Astrocyte of the cerebellum (primary cell): ENCODE data around the gene MAP3K8.

Experiments
- DNase-seq: peaks from one replicate; pipeline ENCODE4 v3.0.0-alpha.2; 2011; ENCODE audit warnings: low read depth
- H3K4me3 ChIP-seq: 2 replicates; pipeline ENCODE4 v1.5.1; 2011; ENCODE audit warnings: mild to moderate bottlenecking, low read depth, low read length, moderate library complexity
- in situ Hi-C: cut with HindIII; loops from 2 replicates; pipeline ENCODE4 v1.10.0; 2017; ENCODE audit warnings: low sequenced_read_pairs
- TF ChIP-seq, protein P1 (sequence below): IDR thresholded peaks from 2 replicates; pipeline ENCODE4 v1.5.1; 2012; ENCODE audit warnings: low read length, low read depth, moderate library complexity, mild to moderate bottlenecking; ENCODE audit errors: missing control alignments

The MAP3K8 gene

DNA sequence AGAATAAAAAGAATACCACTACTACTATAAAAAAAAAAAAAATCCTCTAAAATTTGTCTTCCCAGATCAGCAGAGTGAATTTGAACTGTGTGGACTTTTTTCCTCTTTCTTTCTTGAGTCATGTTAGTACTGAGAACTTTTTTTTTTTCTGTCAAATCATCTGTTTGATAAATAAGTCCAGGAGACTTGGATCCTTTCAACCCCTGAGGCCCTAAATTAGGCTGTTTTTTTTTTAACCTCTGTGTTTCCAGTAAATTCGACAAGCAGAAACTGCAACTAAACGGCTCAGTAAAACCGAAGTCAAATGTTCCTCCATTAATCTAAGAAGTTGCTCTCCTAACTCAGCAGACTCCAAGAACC lies 2.7 kb downstream of the MAP3K8 start:
- in situ Hi-C loops, result no loop called here

DNA sequence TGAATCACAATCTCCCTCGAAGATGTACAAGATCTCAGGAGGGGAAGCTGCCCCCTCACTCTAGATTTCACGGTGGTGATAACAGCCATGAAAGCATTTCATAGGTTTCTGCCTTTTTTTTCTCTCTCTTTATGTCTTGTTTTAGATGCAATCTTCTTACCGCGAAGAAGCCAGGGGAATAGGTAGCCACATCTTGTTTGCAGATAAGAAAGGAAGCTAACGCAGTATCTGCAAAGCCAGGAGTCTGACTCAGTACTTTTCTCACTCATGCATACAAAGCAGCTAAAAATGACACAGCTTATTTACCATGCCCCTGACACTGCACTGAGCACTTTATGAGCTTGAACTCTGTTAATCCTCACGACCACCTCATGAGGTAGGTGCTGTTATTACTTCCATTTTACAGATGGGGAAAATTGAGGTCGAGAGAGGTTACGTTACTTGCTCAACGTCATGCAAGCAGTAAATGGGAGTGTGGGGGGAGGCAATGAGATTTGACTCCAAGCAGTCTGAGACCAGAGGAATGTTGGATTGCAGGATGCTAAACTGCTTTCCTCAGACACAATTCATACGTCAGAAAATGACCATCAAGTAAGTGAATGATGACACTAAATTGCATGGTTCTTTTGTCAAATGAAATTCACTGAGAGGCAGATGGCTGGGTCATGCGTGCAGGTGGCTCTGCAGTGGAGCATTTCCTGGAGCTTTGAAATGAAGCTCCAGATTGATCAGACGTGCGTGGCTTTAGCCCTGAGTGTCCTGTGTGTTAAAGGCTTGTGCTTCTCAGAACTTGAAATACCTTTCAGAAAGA lies 3.3 kb downstream of the MAP3K8 start:
- peak overlapping the region; percentile 86 for H3K4me3 ChIP-seq
- TF ChIP-seq, protein P1, sequence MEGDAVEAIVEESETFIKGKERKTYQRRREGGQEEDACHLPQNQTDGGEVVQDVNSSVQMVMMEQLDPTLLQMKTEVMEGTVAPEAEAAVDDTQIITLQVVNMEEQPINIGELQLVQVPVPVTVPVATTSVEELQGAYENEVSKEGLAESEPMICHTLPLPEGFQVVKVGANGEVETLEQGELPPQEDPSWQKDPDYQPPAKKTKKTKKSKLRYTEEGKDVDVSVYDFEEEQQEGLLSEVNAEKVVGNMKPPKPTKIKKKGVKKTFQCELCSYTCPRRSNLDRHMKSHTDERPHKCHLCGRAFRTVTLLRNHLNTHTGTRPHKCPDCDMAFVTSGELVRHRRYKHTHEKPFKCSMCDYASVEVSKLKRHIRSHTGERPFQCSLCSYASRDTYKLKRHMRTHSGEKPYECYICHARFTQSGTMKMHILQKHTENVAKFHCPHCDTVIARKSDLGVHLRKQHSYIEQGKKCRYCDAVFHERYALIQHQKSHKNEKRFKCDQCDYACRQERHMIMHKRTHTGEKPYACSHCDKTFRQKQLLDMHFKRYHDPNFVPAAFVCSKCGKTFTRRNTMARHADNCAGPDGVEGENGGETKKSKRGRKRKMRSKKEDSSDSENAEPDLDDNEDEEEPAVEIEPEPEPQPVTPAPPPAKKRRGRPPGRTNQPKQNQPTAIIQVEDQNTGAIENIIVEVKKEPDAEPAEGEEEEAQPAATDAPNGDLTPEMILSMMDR, result no peak
- in situ Hi-C loops, result no loop called here
- DNase-seq, result no peak

More for the DNA sequence above, 2.7 kb downstream of the MAP3K8 start:
- TF ChIP-seq, protein P1, result no peak
- DNase-seq, result no peak
- H3K4me3 ChIP-seq, result peak overlapping the region; percentile 86

DNA sequence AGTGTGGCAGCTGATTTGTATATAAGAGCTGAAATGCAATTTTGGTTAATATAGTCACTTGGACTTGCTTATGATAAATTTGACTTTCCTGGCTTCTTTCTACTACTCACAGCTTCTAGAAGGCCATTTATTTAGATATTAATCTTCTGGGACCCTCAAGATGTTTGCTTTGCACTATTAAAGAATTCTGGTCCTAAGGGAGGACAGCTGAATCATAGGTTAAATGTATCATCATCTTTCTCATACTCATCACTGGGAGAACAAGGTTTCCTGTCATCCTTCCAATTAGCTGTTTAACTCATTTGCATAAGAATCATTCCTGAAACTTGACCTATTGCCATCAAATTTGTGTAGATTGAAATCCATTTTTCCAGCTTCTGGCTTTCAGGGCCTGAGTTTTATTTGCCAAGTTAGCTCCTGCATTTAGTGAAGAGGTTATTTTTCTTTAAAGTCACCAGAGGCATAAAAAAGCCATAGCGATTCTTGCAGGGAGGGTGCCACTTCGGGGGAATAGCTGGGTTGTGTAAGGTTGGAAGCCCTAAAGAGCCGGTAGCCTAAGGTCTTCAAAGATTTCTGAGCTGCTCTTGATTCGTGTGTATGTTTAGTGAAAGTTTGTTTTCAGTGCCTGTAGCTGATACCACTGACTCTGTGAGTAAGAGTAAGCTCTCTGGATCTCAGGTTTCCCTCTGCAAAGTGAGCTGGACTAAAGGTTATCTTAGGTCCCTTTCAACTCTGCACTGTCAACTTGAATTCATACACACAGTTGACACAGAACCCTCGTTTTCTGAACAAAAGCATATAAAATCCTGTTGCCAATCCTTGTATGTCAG lies 4.3 kb downstream of the MAP3K8 start:
- H3K4me3 ChIP-seq, result peak overlapping the region; percentile 86

DNA sequence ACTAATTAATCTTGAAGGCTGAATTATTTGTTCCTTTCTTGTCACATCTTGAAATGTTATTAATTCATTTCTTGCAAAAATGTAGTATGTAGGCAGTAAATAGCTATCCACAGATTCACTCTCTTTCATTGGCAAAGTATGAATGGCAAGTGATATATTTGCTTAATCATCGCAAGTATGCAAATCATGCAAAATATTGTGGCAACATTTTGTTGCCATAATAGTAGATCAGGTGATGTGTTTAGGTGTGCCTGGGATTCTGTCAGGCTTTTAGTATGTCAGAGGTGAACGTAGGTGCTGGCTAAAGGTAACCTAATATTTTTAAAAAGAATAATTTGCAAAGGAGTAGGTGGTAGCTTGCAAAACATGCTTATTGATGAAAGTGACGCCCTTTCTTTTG lies 5.9 kb downstream of the MAP3K8 start:
- no peak overlapping the region for H3K4me3 ChIP-seq
- in situ Hi-C loops, result no loop called here
- TF ChIP-seq, protein P1, result no peak
- no peak for DNase-seq

More for the DNA sequence above, 4.3 kb downstream of the MAP3K8 start:
- in situ Hi-C loops, result no loop called here
- no peak for DNase-seq
- TF ChIP-seq, protein P1, result no peak

DNA sequence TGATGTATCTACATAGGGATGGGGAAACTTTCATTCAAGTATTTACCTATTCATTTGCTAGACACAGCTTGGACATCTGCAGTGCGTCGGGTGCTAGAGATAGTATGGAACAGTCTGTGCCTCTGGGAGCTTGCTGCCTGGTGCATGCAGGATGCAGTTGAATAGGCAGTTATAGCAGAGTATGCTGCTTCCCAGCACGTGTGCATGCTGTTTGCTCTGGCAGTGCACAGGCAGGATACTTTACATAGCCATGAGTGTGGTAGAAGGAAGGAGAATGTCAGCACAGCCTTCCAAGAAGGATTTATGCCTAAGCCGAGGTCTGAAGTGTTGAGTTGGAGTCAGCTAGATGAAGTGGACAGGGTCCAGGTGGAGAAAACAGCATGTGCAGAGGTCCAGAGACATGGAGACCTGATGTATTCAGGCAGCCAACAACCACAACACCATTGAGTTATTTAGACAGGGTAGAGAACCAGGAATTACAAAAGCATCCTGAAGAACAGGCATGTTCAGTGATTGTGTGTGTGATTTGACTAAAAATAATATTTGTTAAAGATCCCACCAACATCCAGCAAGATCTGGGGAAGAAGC lies 8.1 kb downstream of the MAP3K8 start:
- no peak overlapping the region for H3K4me3 ChIP-seq
- TF ChIP-seq, protein P1, result no peak
- DNase-seq, result no peak
- in situ Hi-C loops, result no loop called here

DNA sequence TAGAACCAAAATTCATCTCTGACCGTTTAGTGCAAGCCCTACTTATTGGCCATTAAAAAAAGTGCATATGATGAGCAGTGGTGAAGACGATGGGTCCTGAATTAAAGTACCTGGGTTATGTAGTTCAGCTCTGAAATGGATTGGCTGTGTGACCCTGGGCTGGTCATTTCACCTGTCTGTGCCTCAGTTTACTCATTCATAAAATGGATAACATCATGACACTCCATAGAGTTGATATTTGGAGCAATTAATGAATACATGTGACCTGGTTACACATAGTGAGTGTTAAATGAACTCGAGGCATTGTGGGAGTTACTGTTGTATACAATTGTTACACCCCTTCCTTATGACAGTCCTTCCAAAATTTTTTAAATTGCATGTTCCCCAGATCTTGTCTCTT lies 9.1 kb downstream of the MAP3K8 start:
- TF ChIP-seq, protein P1, result no peak
- DNase-seq, result no peak
- in situ Hi-C loops, result no loop called here
- H3K4me3 ChIP-seq, result no peak overlapping the region
